Fibroblast of skin of left quadriceps (primary cell): ENCODE data around the gene MTO1.
"Not testable (repeated sequence)": the region's sequence is repeated elsewhere in the genome, so short reads cannot be mapped to it uniquely, and the experiment has no call there.

ENCODE experiments used
- DNase-seq, 2 experiments: peaks; one replicate each; pipeline ENCODE4 v3.0.0-alpha.2; 2013; ENCODE audit warnings: low read depth in 2 of 2

MTO1 gene

DNA sequence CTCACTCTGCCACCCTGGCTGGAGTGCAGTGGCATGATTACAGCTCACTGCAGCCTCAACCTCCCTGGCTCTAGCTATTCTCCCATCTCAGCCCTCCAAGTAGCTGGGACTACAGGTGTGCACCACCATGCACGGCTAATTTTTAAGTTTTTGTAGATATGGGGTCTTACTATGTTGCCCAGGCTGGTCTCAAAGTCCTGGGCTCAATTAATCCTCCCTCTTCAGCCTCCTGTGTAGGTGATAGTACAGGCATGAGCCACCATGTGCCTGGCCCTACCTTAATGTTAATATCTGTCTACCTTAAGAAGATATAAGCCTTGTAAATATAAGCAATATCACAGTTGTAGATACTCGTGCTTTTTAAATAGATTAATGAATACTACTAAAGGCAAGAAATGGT, 42.6 kb downstream of the MTO1 start:
- no peak for DNase-seq

DNA sequence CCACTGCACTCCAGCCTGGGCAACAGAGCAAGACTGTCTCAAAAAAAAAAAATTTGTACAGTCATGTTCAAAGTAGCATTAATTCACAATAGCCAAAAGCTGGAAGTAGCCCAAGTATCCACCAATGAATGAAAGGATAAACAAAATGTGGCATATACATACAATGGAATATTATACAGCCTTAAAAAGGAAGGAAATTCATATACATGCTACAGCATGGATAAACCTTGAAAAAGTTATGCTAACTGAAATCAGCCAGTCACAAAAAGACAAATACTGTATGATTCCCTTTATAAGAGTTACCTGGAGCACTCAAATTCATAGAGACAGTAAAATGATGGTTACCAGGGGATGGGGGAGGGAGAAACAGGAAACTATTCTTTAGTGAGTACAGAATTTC, 43.6 kb downstream of the MTO1 start:
- no peak for DNase-seq

DNA sequence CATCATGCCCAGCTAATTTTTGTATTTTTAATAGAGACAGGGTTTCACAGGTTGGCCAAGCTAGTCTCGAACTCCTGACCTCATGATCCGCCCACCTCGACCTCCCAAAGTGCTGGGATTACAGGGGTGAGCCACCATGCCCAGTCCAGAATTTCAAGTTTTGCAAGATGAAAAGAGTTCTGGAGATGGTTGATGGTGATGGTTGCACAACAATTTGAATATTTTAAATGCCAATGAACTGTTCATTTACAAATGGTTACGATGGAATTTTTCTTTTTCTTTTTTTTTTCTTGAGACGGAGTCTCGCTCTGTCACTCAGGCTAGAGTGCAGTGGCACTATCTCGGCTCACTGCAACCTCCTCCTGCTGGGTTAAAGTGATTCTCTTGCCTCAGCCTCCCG, 44.2 kb downstream of the MTO1 start:
- DNase-seq = not testable (repeated sequence)

DNA sequence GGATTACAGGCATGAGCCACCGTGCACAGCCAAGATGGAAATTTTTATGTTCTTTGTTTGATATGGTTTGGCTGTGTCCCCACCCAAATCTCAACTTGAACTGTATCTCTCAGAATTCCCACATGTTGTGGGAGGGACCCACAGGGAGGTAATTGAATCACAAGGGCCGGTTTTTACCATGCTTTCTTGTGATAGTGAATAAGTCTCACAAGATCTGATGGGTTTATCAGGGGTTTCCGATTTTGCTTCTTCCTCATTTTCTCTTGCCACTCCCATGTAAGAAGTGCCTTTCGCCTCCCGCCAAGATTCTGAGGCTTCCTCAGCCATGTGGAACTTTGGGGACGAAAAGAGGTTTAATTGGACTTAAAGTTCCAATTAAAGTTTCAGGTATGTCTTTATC, 44.7 kb downstream of the MTO1 start:
- no peak for DNase-seq

DNA sequence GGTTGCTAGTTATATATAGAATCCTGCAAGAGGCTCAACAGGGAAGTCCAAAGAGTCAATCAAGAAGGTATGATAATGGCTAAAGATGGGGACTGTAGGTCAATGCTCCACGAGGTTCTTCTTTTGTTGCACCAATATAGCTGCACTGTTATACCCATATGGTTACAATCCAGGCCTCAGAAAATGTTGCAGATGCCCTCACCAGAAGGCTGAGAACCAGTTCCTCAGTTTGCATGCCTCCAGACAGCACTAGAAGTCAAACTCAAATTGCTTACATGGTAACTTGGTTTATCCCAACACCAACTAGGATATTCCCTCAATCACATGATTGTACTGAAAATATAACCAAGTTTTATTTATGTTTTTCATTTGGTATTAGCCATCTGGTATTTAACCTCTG, 47.2 kb downstream of the MTO1 start:
- DNase-seq = no peak

DNA sequence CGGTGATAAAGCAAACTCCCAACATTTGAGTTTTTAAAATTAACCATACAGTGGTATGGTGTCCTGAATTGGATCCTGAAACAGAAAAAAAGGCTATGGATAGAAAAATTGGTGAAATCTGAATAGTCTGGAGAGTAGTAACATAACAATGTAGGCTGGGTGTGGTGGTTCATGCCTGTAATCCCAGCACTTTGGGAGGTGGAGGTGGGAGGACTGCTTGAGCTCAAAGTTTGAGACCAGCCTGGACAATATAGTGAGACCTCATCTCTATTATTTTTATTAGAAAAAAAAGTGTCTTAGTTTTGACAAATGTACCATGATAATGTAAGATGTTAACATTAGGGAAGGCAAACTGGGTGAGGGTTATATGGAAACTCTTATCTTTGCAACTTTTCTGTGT, 48.3 kb downstream of the MTO1 start:
- DNase-seq = no peak

DNA sequence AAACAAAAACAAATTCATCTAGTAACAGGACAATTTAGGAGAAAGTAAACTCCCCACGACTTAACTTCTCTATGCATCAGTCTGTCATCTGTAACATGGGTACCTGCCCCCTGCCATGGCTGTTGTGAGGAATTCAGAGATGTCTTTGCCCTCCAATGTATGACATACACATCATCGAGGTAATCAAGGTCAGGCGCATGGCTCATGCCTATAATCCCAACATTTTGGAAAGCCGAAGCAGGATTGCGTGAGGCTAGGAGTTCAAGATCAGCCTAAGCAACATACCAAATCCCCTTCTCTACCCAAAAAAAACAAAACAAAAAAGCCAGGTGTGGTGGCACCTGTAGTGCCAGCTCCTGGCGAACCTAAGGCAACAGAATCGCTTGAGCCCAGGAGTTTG, 50.3 kb downstream of the MTO1 start:
- no peak for DNase-seq

DNA sequence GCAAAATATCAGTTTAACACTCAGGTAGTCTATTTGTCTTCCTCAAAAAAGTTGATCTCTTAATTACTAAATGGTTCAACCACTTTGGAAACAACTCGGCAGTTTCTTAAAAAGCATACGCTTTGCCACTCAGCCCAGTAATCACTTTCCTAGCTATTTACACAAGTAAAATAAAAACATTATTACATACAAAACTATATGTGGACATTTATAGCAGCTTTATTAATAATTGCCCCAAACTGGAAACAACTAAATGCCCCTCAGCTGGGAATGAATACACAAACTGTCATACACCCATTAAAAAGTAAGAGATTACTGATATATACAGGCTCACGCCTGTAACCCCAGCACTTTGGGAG, 51.9 kb downstream of the MTO1 start:
- no peak for DNase-seq

DNA sequence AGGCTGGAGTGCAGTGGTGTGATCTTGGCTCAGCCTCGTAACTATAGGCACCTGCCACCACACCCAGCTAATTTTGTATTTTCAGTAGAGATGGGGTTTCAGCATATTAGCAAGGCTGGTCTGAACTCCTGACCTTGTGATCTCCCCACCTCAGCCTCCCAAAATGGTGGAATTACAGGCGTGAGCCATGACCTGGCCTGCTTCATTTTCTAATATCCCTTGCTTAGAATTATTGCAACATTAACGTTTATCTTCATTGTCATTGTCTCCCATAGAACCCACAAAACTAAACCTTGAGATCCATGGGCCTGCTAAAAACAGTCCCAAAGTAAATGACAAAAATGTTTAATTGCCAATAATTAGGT, 53.2 kb downstream of the MTO1 start:
- DNase-seq = no peak

DNA sequence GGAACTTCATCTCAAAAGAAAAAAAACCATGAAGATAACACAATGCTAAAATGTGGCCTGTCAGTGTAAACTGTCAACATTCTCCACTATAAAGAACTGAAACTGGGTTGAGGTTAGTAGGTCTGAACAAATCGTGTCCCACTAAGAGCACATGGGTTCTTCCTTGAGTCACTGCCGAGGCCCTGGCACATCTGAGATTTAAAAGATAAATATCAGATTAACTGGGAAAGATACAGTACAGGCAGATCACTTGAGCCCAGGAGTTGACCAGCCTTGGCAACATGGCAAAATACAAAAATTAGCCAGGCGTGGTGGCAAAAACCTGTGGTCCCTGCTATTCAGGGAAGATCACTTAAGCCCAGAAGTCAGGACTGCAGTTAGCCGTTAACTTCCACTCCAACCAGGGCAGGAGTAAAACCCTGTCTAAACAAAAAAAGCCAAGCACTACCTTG, 53.7 kb downstream of the MTO1 start:
- DNase-seq = no peak

DNA sequence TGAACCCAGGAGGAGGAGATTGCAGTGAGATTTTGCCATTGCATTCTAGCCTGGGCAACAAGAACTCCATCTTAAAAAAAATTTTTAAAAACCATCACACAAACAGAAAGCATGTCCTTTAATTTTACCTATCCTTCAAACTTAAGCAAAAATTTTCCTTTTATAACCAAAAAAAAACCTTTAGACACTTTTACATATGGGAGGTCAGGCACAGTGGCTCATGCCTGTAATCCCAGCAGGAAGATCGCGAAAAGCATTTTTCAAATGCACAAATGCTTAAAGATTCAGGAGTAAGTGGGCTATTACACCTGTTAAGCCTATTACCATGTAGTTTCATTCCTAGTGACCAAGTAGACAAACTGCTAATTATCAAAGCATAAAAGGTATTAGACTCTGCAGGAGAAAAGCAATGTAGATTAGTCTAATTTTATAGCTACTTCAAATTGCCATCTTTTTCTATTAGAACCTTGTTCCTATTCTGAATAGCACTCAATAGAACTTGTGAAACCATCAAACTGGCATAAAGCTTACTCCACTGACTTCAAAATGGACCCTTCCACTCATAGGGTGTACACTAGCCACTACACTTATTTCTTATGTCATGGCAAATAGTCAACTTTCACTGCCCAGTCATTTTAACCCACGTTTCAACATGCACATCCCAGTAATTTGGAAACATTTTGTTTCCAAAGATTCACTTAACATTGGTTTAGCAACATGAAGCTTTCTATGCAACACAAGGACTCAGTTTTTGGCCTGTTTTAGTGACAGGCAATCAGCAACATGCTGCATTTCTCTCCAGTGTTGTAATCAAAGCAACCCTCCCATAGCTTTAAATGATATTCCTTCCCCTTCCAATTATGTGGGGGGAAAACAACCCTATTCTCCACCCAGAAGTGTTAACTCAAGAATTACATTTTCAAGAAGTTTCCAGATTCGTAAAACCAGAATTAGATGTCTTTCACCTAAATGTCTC, 55.3 kb downstream of the MTO1 start:
- DNase-seq = no peak

DNA sequence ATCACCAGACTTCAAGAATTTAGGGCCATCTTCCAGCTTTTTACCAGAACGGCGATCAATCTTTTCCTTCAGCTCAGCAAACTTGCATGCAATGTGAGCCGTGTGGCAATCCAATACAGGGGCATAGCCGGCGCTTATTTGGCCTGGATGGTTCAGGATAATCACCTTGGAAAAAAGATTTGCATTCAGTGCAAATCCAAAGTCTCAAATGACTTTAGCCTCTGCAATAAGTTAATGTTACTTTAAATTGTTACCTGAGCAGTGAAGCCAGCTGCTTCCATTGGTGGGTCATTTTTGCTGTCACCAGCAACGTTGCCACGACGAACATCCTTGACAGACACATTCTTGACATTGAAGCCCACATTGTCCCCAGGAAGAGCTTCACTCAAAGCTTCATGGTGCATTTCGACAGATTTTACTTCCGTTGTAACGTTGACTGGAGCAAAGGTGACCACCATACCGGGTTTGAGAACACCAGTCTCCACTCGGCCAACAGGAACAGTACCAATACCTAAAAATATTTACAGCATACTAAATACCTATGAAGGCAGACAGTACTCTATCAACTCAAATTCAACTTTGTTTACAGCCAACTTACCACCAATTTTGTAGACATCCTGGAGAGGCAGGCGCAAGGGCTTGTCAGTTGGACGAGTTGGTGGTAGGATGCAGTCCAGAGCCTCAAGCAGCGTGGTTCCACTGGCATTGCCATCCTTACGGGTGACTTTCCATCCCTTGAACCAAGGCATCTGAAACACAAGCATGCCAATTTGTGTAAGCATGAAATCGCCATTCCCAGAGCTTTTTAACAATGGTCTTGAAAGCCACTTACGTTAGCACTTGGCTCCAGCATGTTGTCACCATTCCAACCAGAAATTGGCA, 56.8 kb downstream of the MTO1 start:
- DNase-seq = not testable (repeated sequence)

DNA sequence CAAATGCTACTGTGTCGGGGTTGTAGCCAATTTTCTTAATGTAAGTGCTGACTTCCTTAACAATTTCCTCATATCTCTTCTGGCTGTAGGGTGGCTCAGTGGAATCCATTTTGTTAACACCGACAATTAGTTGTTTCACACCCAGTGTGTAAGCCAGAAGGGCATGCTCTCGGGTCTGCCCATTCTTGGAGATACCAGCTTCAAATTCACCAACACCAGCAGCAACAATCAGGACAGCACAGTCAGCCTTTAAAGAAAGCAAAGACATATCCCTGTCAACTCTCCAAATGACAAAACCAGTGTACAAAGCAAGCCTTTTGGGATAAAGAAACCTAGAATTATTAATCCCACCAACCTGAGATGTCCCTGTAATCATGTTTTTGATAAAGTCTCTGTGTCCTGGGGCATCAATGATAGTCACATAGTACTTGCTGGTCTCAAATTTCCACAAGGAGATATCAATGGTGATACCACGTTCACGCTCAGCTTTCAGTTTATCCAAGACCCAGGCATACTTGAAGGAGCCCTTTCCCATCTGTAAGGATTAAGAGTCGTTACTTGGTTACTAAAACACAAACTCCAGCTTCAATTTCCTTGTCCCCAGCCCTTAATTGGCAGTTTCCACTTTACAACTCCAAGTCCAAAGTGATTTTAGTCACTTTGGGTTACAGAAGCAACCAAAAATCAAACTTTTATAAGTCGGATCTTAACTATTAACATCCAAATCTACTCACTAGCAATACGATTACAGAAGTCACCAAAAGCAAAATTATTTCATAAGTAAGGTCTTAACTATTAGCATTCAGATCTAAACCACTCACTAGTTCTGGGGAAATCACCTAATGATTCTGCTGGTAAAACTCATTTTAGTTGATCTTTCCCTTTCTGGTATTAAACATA, 57.7 kb downstream of the MTO1 start:
- DNase-seq = not testable (repeated sequence)

DNA sequence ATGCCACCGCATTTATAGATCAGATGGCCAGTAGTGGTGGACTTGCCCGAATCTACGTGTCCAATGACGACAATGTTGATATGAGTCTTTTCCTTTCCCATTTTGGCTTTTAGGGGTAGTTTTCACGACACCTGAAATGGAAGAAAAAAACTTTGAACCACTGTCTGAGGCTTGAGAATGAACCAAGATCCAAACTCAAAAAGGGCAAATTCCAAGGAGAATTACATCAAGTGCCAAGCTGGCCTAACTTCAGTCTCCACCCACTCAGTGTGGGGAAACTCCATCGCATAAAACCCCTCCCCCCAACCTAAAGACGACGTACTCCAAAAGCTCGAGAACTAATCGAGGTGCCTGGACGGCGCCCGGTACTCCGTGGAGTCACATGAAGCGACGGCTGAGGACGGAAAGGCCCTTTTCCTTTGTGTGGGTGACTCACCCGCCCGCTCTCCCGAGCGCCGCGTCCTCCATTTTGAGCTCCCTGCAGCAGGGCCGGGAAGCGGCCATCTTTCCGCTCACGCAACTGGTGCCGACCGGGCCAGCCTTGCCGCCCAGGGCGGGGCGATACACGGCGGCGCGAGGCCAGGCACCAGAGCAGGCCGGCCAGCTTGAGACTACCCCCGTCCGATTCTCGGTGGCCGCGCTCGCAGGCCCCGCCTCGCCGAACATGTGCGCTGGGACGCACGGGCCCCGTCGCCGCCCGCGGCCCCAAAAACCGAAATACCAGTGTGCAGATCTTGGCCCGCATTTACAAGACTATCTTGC, 58.6 kb downstream of the MTO1 start:
- peak in 1 of 2 experiments; percentile 39 for DNase-seq

DNA sequence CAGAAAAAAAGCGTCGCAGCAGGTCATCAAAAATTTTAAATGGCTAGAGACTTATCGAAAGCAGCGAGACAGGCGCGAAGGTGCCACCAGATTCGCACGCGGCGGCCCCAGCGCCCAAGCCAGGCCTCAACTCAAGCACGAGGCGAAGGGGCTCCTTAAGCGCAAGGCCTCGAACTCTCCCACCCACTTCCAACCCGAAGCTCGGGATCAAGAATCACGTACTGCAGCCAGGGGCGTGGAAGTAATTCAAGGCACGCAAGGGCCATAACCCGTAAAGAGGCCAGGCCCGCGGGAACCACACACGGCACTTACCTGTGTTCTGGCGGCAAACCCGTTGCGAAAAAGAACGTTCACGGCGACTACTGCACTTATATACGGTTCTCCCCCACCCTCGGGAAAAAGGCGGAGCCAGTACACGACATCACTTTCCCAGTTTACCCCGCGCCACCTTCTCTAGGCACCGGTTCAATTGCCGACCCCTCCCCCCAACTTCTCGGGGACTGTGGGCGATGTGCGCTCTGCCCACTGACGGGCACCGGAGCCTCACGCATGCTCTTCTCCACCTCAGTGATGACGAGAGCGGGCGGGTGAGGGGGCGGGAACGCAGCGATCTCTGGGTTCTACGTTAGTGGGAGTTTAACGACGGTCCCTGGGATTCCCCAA, 59.3 kb downstream of the MTO1 start, which contains the start of gene EEF1A1:
Gene EEF1A1 (minus strand): TSS at position 345 of the 663 bp plus-strand sequence. CDS start 1,006 bp downstream, outside the sequence.
- peak; percentile 100 for DNase-seq

DNA sequence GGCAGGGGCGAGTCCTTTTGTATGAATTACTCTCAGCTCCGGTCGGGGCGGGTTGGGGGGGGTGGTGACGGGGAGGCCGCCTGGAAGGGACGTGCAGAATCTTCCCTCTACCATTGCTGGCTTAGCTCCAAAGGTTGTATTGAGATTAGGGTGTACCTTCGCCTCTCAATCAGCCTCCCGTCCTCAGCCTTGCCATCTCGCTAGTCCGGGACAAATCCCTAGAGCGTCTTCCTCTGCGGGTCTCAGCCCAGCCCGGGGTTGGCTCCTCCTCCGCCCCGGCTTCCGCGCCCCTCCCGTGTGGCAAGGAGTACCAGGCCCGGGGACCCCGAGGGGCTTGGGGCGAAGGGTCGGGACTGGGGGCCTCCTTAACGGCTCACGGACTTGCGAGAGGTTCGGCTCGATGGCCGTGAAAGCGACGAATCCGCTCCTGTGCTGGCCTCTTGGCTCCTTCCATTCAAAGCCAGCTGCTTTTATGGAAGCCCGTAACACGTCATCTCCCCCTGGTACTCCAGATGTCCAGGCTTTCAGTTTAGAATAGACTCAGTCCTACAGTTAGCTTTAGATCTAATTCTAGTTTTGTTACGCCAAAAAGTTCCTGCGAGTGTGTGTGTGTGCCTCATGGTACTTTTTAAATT, 59.9 kb downstream of the MTO1 start:
- DNase-seq = peak; percentile 72 to 73

DNA sequence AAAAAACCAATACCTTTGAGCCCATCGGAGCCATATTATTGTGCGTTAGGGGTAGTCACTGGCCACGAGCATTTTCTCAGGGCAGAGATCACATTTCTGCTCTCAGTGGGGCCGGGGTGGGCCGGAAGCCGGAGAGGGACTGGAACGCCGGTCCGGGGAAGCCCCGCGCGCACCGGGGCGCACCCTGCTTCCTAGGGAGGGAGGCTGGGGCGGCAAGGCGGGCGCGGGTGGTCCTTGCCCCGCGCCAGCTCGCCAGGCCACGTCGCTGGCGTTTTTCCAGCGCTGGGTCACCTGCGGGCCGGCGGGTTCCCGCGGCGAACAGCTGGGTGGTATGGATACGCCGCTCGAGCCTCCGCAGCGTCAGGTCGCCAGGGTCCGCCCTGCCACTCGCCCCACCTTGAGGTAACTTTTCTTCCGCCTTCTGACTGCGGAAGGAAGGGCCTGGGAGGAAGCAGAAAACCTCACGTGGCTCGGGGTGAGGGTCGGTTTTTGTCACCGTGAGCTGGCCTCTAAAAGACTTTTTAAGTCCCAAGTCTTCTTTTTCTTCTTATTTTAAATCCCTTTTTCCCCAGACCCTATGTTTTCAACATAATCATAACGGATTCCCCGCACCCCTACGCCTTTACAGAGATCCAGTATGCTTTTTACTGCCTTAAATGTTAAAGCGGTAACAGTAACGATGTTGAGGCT, 62.0 kb downstream of the MTO1 start:
- no peak for DNase-seq

DNA sequence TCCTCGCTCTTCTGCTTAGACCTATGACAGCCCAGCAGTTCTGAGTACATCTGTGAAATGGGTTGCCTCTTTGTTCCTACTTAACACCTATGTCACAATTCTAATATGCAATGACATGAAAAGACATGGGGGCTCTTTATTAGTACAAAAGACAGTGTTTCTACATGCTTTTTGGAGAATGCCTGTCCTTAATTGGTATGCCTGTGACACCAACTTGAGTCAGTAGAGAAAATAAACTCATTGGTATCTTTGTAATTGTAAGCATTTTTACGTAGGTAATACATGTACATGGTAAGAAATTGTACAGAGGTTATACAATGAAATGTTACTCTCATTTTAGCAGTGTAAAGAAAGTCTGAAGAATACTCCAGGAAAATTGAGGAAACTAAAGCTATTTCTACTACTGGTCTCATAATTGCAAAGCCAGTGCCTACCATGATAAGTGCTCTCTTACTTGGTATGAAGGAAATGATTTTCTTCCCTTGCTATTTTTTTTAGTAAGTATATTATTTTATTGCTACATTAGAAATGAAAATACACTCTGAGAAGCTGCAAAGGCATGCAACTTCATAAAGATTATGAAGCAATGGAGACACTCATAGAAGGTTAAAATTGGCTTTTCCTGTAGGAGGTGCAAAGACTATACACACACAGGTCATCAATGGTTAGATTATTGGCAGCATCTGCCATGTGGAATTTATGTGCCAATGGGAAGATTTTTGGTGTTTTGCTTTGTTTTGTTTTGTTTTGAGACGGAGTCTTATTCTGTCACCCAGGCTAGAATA, 64.2 kb downstream of the MTO1 start:
- no peak for DNase-seq
